K562 (cell line): ENCODE data around the gene USH1G. TPM values are rescaled to one million over a fixed set of nuclear protein-coding genes. Genes with fewer than 3 reads are reported as not detected.

ENCODE experiments used
- ATAC-seq: fragments of 200-7000 bp; cut with Tn5 transposase; 3 replicates; pipeline ENCODE4 v1.9.1; 2020; ENCODE audit warnings: moderate library complexity
- BruUV-seq: library from RNA; stranded (reverse); fragments of 400-500 nt; replicated peaks from 2 replicates; lab custom pipeline; 2021; lab: Mats Ljungman, UMichigan
- CTCF ChIA-PET: fragments of 300-600 bp; formaldehyde crosslinking; extraction: SDS; loops from one replicate; lab custom pipeline; 2021; ENCODE audit warnings: low intra/inter-chr PET ratio; lab: Yijun Ruan, JAX
- POLR2A ChIA-PET: fragments of 300-600, 350-650 bp; sonication (Branson Sonifier 250); formaldehyde crosslinking; extraction: SDS; loops from one replicate; lab custom pipeline; 2021; ENCODE audit warnings: antibody characterized with exemption, inconsistent platforms; lab: Yijun Ruan, JAX
- DNase-seq, 4 experiments: peaks; one replicate each; pipeline versions ENCODE4 v3.0.0 to v3.0.0-alpha.2; 2011 to 2018; ENCODE audit warnings: low spot score in 3 of 4, mixed read lengths in 3 of 4; ENCODE audit errors: extremely low read depth in 1 of 4
- FAIRE-seq: peaks from 2 replicates; lab custom pipeline; 2011; peaks lifted over from hg19 to GRCh38; lab: Jason Lieb, UNC
- H2AFZ ChIP-seq: 2 replicates; pipeline ENCODE4 v1.6.0; 2011; ENCODE audit warnings: low read depth, low read length, control low read depth, inconsistent platforms
- H3K27ac ChIP-seq: fragments of 200-600 bp; 3 replicates; pipeline ENCODE4 v1.8.0; 2011; ENCODE audit warnings: low read depth, mild to moderate bottlenecking, control low read depth, inconsistent platforms, low read length, moderate library complexity, mixed read lengths; ENCODE audit errors: extremely low read depth
- H3K27me3 ChIP-seq, 2 experiments: fragments of 300-600 bp in 1 of 2; 2 replicates in 1 of 2; 3 replicates in 1 of 2; pipeline versions ENCODE4 v1.6.0 to v1.8.0; 2011; ENCODE audit warnings: inconsistent platforms in 2 of 2, low read length in 2 of 2, mild to moderate bottlenecking in 1 of 2, mixed read lengths in 1 of 2, moderate library complexity in 1 of 2; ENCODE audit not compliant: control insufficient read depth in 2 of 2, insufficient read depth in 2 of 2
- H3K36me3 ChIP-seq: fragments of 300-600 bp; 3 replicates; pipeline ENCODE4 v1.8.0; 2011; ENCODE audit warnings: mild to moderate bottlenecking, low read length, inconsistent platforms; ENCODE audit not compliant: control insufficient read depth, insufficient read depth
- H3K4me1 ChIP-seq, 2 experiments: fragments of 200-600 bp in 1 of 2; replicated peaks in 1 of 2; 2 replicates in 1 of 2; 3 replicates in 1 of 2; pipeline versions ENCODE4 v1.5.1 to v1.8.0; 2011; ENCODE audit warnings: inconsistent platforms in 2 of 2, low read length in 2 of 2, mild to moderate bottlenecking in 1 of 2, mixed read lengths in 1 of 2, moderate library complexity in 1 of 2; ENCODE audit not compliant: control insufficient read depth in 2 of 2, insufficient read depth in 2 of 2
- H3K4me2 ChIP-seq: 2 replicates; pipeline ENCODE4 v1.6.1; 2011; ENCODE audit warnings: low read length, control low read depth, inconsistent platforms, mixed read lengths; ENCODE audit not compliant: insufficient read depth
- H3K4me3 ChIP-seq: fragments of 200-600 bp; sonication (generic), shearing (Covaris generic); 2 replicates; pipeline ENCODE4 v1.5.1; 2016; ENCODE audit warnings: control low read depth, inconsistent platforms
- H3K79me2 ChIP-seq: fragments of 200-600 bp; 3 replicates; pipeline ENCODE4 v1.8.0; 2011; ENCODE audit warnings: low read length, inconsistent platforms; ENCODE audit not compliant: control insufficient read depth, insufficient read depth
- H3K9ac ChIP-seq, 2 experiments: 2 replicates each; pipeline versions ENCODE4 v1.6.0 to v1.6.1; 2011; ENCODE audit warnings: low read depth in 2 of 2, low read length in 2 of 2, control low read depth in 1 of 2, inconsistent platforms in 1 of 2, mild to moderate bottlenecking in 1 of 2, mixed read lengths in 1 of 2; ENCODE audit not compliant: insufficient read depth in 1 of 2
- H3K9me1 ChIP-seq: one replicate; pipeline ENCODE4 v1.6.0; 2011; ENCODE audit warnings: inconsistent platforms, mild to moderate bottlenecking, low read length, moderate library complexity; ENCODE audit not compliant: control insufficient read depth, insufficient read depth
- H3K9me3 ChIP-seq: replicated peaks from 2 replicates; pipeline ENCODE4 v1.5.1; 2011; ENCODE audit warnings: low read depth, low read length, inconsistent platforms; ENCODE audit not compliant: control insufficient read depth, insufficient read depth
- H4K20me1 ChIP-seq: replicated peaks from 2 replicates; pipeline ENCODE4 v1.6.1; 2011; ENCODE audit warnings: low read length, inconsistent platforms, mixed read lengths; ENCODE audit not compliant: control insufficient read depth, insufficient read depth
- CREB1 ChIP-seq, 2 experiments: sonication (generic) in 1 of 2; formaldehyde crosslinking in 1 of 2; IDR thresholded peaks; 2 replicates each; pipeline versions ENCODE4 v1.6.1 to v1.8.0; 2012 to 2022; ENCODE audit warnings: inconsistent platforms in 1 of 2, mild to moderate bottlenecking in 1 of 2, missing genetic modification reagents in 1 of 2, moderate library complexity in 1 of 2
- DEAF1 ChIP-seq: fragments of 450-650 bp; formaldehyde crosslinking; IDR thresholded peaks from 2 replicates; pipeline ENCODE4 v1.4.0; 2020; ENCODE audit warnings: mild to moderate bottlenecking, moderate library complexity
- HES1 ChIP-seq: fragments of 450-650 bp; IDR thresholded peaks from 2 replicates; pipeline ENCODE4 v1.6.1; 2016; ENCODE audit warnings: low read depth, mild to moderate bottlenecking, moderate library complexity
- KDM1A ChIP-seq, 2 experiments: fragments of 450-650 bp; IDR thresholded peaks; 2 replicates each; pipeline ENCODE4 v1.6.1; 2016; ENCODE audit warnings: mild to moderate bottlenecking in 2 of 2
- NFE2 ChIP-seq: IDR thresholded peaks from 2 replicates; pipeline ENCODE4 v1.6.1; 2014; ENCODE audit warnings: antibody characterized with exemption, low read depth
- NKRF ChIP-seq: fragments of 450-650 bp; IDR thresholded peaks from 2 replicates; pipeline ENCODE4 v1.6.1; 2016; ENCODE audit warnings: borderline replicate concordance
- POLR2B ChIP-seq: fragments of 450-650 bp; IDR thresholded peaks from 2 replicates; pipeline ENCODE4 v1.6.1; 2018; ENCODE audit warnings: low read depth; ENCODE audit not compliant: partially characterized antibody
- PTRF ChIP-seq: fragments of 450-650 bp; IDR thresholded peaks from 2 replicates; pipeline ENCODE4 v1.6.1; 2016; ENCODE audit warnings: mild to moderate bottlenecking, missing genetic modification characterization, missing compliant biosample characterization
- RFX1 ChIP-seq: fragments of 450-650 bp; IDR thresholded peaks from 2 replicates; pipeline ENCODE4 v1.6.1; 2016; ENCODE audit warnings: mild to moderate bottlenecking, moderate library complexity
- TCF3 ChIP-seq: sonication (generic); formaldehyde crosslinking; IDR thresholded peaks from 2 replicates; pipeline ENCODE4 v1.4.0; 2020; ENCODE audit warnings: mild to moderate bottlenecking, missing genetic modification reagents
- USF2 ChIP-seq: sonication (generic); formaldehyde crosslinking; IDR thresholded peaks from 2 replicates; pipeline ENCODE4 v1.5.0; 2020; ENCODE audit warnings: missing genetic modification reagents
- ZKSCAN8 ChIP-seq: fragments of 200-800 bp; sonication (Bioruptor generic); IDR thresholded peaks from 2 replicates; pipeline ENCODE4 v1.6.1; 2016; ENCODE audit warnings: missing genetic modification characterization, missing compliant biosample characterization
- ZNF282 ChIP-seq: sonication (generic); formaldehyde crosslinking; IDR thresholded peaks from 2 replicates; pipeline ENCODE4 v1.8.1; 2023; ENCODE audit warnings: missing genetic modification reagents
- ZNF551 ChIP-seq: fragments of 250-450 bp; sonication (Bioruptor Pico); IDR thresholded peaks from 2 replicates; pipeline ENCODE4 v1.5.0; 2021; ENCODE audit warnings: mild to moderate bottlenecking, moderate library complexity
- ZNF583 ChIP-seq: fragments of 250-450 bp; sonication (Bioruptor Pico); IDR thresholded peaks from 2 replicates; pipeline ENCODE4 v1.4.0; 2020
- WGBS: fragments of 100-300 bp; shearing (Covaris generic); methylation state at CpG from one replicate; pipeline ENCODE4 v1.1.6; 2016; ENCODE audit warnings: low coverage, mixed read lengths; ENCODE audit not compliant: insufficient coverage; ENCODE audit errors: missing lambda C conversion rate; 5-methylcytosine and 5-hydroxymethylcytosine counted together
- in situ Hi-C: fragments of 300-500 bp; cut with MboI; formaldehyde crosslinking; loops from 4 replicates; pipeline ENCODE4 v1.15.0; 2018; ENCODE audit warnings: inconsistent platforms, mixed read lengths
- intact Hi-C: fragments of 100-400 bp; cut with micrococcal nuclease; formaldehyde crosslinking; loops from 2 replicates; pipeline ENCODE4 v1.14.2; 2022
- polyA plus RNA-seq, 8 experiments: library from polyadenylated mRNA; depleted of rRNA in 4 of 8; stranded (reverse) in 5 of 8; unstranded in 3 of 8; fragments of >200 nt; fragmentation: Nextera tagmentation in 2 of 8; fragmentation: Illumina TruSeq in 1 of 8; extraction: Ambion mirVana in 2 of 8; extraction: Trizol in 1 of 8; gene quantifications; 2 replicates each; pipeline versions ENCODE4 v1.2.1 to v1.2.3, GENCODE V29; 2011 to 2014; ENCODE audit warnings: inconsistent platforms in 1 of 8, missing spikeins in 1 of 8
- total RNA-seq, 7 experiments: library from RNA; depleted of rRNA in 6 of 7; stranded (reverse); fragments of >200 nt in 6 of 7; fragmentation: Illumina TruSeq in 2 of 7; extraction: Trizol in 2 of 7; gene quantifications; 2 replicates each; pipeline versions ENCODE4 v1.2.1 to v1.2.3, GENCODE V29; 2011 to 2021; ENCODE audit warnings: low replicate concordance in 1 of 7

The USH1G gene
- total and polyA plus RNA-seq, 9 of the 15 experiments (the other 6 are each of a cell fraction or from before 2014, with no cell fraction given): 0.22 to 1.00 (median 0.64) TPM; not detected in 2

GRCh38 chr17:74875155-74875976 is 47.7 kb downstream of the USH1G start:
- in situ Hi-C loops: no loop called here
- H3K27me3 ChIP-seq: no peaks in the 10 kb centered on the region
- DNase-seq (peak in 3 of 4 experiments; percentile 43 to 56 (median 44)), FAIRE-seq (peak; percentile 78), ATAC-seq (no peak)
- peak overlapping the region; percentile 95 for H3K27ac ChIP-seq
- H4K20me1 ChIP-seq: no peaks in the 10 kb centered on the region; the same call in 1 of the 2 replicates
- H3K4me2 ChIP-seq: peak overlapping the region; percentile 70
- peaks cover 19% of the 10 kb centered on the region for H3K79me2 ChIP-seq
- no peaks in the 10 kb centered on the region for H3K9me3 ChIP-seq
- no TSS peak for BruUV-seq
- peak overlapping the region; percentile 90 for H2AFZ ChIP-seq
- CTCF ChIA-PET: interaction anchor here (0.6 kb wide), 1 partner anchor 18 kb away, joined by 3 read pairs; the partner anchor contains the start of gene FADS6
- H3K4me1 ChIP-seq: peaks cover 57 to 61% of the 10 kb centered on the region in 2 experiments
- H3K9ac ChIP-seq: peak overlapping the region; percentile 46 to 90; a peak in 3 of 4 replicates
- intact Hi-C loops: loop anchor here (10.0 kb wide), 1 partner anchor 159 kb away; no protein-coding TSS in a partner anchor
- POLR2A ChIA-PET: interaction anchor here (0.6 to 1.7 kb wide), 10 partner anchors 10 to 833 kb away, joined by 3 to 8 read pairs (median 4); no protein-coding TSS in a partner anchor
- 12% methylated on average over 5 of the region's 5 CpGs for WGBS
- no peaks in the 10 kb centered on the region for H3K9me1 ChIP-seq
- peaks cover 7% of the 10 kb centered on the region; the same call in 1 of the 3 replicates for H3K36me3 ChIP-seq
- H3K4me3 ChIP-seq: no peak overlapping the region
- TF ChIP-seq USF2 (CRISPR knock-in tag) (no peak), ZNF583 (CRISPR knock-in tag) (peak; percentile 48; the same call in 1 of the 2 replicates), ZKSCAN8 (peak; percentile 17; the same call in 1 of the 2 replicates), ZNF551 (no peak), HES1 (no peak), PTRF (tag) (no peak), DEAF1 (CRISPR knock-in tag) (no peak), KDM1A (IDR thresholded peaks at IDR 0.05) (no peak; a peak in 1 of 4 replicates), ZNF282 (CRISPR knock-in tag) (no peak), TCF3 (CRISPR knock-in tag) (peak; percentile 33; the same call in 1 of the 2 replicates), RFX1 (no peak), POLR2B (no peak), CREB1 (IDR thresholded peaks at IDR 0.05) (no peak), CREB1 (CRISPR knock-in tag; IDR thresholded peaks at IDR 0.05) (no peak), NFE2 (no peak), NKRF (no peak)
